Measurements from ENCODE around the gene SPTBN1. TPM values are rescaled to one million over a fixed set of nuclear protein-coding genes. Genes with fewer than 3 reads are reported as not detected.
A peak's percentile ranks its signal among the peaks of the same experiment; 100 is the strongest.

SPTBN1 gene
- total and polyA plus RNA-seq, 5 donors from 2014 or later, result 10.0 to 182 (median 19.6) TPM

DNA sequence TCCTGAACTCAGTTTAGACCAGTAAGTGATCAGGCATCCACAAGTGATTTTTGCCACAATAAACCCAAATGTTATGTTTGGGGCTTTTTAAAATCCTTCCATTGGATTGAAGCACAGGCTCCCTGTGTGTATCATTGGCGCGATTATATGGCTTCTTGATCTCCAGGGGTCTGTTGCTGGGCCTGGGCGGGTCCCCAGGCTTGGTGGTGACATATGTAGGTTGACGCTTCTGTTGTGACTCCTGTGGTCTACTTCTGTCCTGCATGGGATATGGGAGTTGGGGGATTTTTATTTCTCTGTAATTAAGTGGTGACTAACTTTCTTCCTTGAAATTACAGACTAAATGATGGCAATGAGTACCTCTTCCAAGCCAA, 211.1 kb downstream of the SPTBN1 start:
- H3K9me3 ChIP-seq (ENCODE audit: control insufficient read depth in 2 of 2, low read length in 2 of 2), result no peaks in the 10 kb centered on the region
- ATAC-seq (ENCODE audit: low read depth in 2 of 2) (no peak), DNase-seq (no peak)
- H3K27ac ChIP-seq (ENCODE audit: insufficient read depth, low read length, poor library complexity, severe bottlenecking), result no peak overlapping the region
- Mint-ChIP-seq H3K4me3 (no peak overlapping the region), H3K27ac (peak overlapping the region; percentile 10 to 89 (median 26)), H3K27me3 (no peaks in the 10 kb centered on the region), H3K9me3 (no peaks in the 10 kb centered on the region), H3K4me1 (peaks cover 0 to 8% (median 4%) of the 10 kb centered on the region in 4 donors), H3K36me3 (peaks cover 67% of the 10 kb centered on the region)
- peaks cover 78% of the 10 kb centered on the region for H3K36me3 ChIP-seq (ENCODE audit: control insufficient read depth, insufficient read depth, low read length)
- H3K4me3 ChIP-seq (ENCODE audit: low read depth, low read length), result no peak overlapping the region
- no peaks in the 10 kb centered on the region for H3K27me3 ChIP-seq (ENCODE audit: control insufficient read depth, insufficient read depth, low read length)
- no peaks in the 10 kb centered on the region for H3K4me1 ChIP-seq (ENCODE audit: control insufficient read depth, insufficient read depth, low read length, poor library complexity, severe bottlenecking)

DNA sequence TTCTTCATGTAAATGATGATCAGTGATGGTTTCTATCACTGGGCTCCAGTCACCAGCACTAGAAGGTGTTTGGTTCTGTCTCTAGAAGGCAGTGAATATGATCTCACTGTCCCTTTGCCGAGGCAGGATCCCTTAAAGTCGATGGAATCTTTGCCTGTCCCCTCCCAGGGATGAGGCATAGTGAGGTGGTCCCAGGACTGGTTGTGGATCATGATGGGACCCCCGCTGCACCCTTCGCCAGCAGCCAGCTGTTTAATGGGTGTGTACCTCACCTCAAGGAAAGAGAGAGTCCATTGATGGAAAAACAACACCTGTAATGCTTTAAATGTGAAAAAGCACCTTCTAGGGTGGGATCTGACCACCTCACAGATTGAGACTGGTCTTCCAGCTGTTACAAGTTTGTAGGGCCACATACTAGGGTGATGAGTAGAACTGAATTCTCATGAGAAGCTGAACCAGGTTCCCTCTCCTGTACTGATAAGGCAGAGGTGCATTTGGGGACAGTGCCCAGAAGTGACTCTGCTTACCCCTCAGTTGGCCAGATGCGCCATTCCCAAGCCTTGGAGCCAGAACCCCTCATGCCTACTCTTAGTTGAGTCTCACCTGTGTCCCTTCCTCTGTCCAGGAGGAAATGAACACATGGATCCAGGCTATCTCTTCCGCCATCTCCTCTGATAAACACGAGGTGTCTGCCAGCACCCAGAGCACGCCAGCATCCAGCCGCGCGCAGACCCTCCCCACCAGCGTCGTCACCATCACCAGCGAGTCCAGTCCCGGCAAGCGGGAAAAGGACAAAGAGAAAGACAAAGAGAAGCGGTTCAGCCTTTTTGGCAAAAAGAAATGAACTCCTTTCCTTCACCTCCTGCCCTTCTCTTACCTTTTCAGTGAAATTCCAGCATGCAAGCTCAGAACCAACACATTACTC, 211.9 kb downstream of the SPTBN1 start:
- Mint-ChIP-seq H3K27ac (peak overlapping the region in 2 of 3 donors; percentile 57 to 89), H3K36me3 (peaks cover 59% of the 10 kb centered on the region), H3K4me1 (peaks cover 0 to 7% (median 4%) of the 10 kb centered on the region in 4 donors), H3K4me3 (no peak overlapping the region), H3K27me3 (no peaks in the 10 kb centered on the region), H3K9me3 (no peaks in the 10 kb centered on the region)
- no peak for DNase-seq
- no peak overlapping the region for H3K4me3 ChIP-seq (ENCODE audit: low read depth, low read length)
- H3K36me3 ChIP-seq (ENCODE audit: control insufficient read depth, insufficient read depth, low read length), result peaks cover 70% of the 10 kb centered on the region
- no peaks in the 10 kb centered on the region for H3K4me1 ChIP-seq (ENCODE audit: control insufficient read depth, insufficient read depth, low read length, poor library complexity, severe bottlenecking)
- no peak overlapping the region for H3K27ac ChIP-seq (ENCODE audit: insufficient read depth, low read length, poor library complexity, severe bottlenecking)
- no peak for ATAC-seq (ENCODE audit: low read depth in 2 of 2)
- no peaks in the 10 kb centered on the region for H3K9me3 ChIP-seq (ENCODE audit: control insufficient read depth in 2 of 2, low read length in 2 of 2)
- H3K27me3 ChIP-seq (ENCODE audit: control insufficient read depth, insufficient read depth, low read length), result no peaks in the 10 kb centered on the region

DNA sequence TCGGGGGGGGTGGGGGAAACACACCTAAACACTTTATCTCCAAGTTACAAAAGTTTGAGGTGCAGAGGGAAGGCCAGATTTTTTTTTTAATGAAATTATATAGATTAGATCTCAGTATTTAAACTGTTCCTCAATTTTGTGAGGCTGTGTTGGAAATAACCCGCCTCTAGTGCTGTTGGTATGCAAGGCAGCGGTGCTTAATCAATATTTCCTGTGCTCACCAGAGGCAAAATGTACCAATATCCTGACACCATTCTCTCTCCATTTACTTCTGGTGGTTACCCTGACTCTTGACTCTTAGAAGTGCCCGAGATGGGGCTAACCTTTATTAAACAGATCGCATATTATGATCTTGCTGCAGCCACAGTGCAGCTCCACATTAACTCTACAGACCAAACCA, 212.6 kb downstream of the SPTBN1 start:
- Histone ChIP-seq H3K27me3 (ENCODE audit: control insufficient read depth, insufficient read depth, low read length) (no peaks in the 10 kb centered on the region), H3K27ac (ENCODE audit: insufficient read depth, low read length, poor library complexity, severe bottlenecking) (no peak overlapping the region), H3K36me3 (ENCODE audit: control insufficient read depth, insufficient read depth, low read length) (peaks cover 63% of the 10 kb centered on the region), H3K4me1 (ENCODE audit: control insufficient read depth, insufficient read depth, low read length, poor library complexity, severe bottlenecking) (peaks cover 4% of the 10 kb centered on the region), H3K9me3 (ENCODE audit: control insufficient read depth in 2 of 2, low read length in 2 of 2) (no peaks in the 10 kb centered on the region), H3K4me3 (ENCODE audit: low read depth, low read length) (no peak overlapping the region)
- ATAC-seq (ENCODE audit: low read depth in 2 of 2) (no peak), DNase-seq (no peak)
- Mint-ChIP-seq H3K27me3 (peaks cover under 1% of the 10 kb centered on the region), H3K27ac (no peak overlapping the region), H3K36me3 (peaks cover 56% of the 10 kb centered on the region), H3K9me3 (no peaks in the 10 kb centered on the region), H3K4me3 (peak overlapping the region in 1 of 4 donors; percentile 27), H3K4me1 (peaks cover 4 to 14% (median 7%) of the 10 kb centered on the region in 4 donors)

DNA sequence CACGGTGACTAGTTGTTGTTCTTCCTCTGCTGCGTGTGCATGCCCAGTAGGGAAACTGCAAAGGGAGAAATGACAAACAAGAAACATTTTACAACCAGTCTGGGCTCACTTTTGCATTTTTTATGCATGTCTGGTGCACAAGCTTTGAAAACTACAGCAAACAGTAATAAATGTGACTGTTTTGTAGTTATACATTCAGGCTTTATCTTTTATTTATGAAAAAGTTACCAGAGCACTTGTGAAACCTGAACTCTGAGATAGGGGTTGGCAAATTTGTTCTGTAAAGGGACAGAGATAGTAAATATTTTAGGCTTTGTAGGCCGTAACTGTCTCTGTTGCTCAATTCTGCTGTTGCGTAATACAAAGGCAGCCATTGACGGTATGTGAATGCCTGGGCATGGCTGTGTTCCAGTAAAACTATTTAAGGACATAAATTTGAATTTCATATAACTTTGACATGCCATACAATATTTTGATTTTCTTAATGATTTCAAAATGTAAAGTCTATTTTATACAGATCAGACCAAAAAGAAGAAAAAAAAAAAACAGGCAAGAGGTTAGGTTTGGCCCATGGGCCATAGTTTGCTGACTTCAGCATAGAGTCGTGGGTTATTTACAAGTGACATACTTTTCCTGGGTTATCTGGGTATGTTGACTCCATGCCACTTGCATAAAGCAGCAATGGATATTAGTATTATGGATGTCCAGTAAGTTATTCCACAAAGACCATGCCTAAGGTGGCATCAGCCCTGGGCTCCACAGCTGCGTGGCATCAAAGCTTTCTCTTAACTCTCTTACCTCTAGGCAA, 213.8 kb downstream of the SPTBN1 start:
- Histone ChIP-seq H3K36me3 (ENCODE audit: control insufficient read depth, insufficient read depth, low read length) (peaks cover 52% of the 10 kb centered on the region), H3K4me1 (ENCODE audit: control insufficient read depth, insufficient read depth, low read length, poor library complexity, severe bottlenecking) (peaks cover 4% of the 10 kb centered on the region), H3K9me3 (ENCODE audit: control insufficient read depth in 2 of 2, low read length in 2 of 2) (no peaks in the 10 kb centered on the region), H3K4me3 (ENCODE audit: low read depth, low read length) (no peak overlapping the region), H3K27me3 (ENCODE audit: control insufficient read depth, insufficient read depth, low read length) (no peaks in the 10 kb centered on the region), H3K27ac (ENCODE audit: insufficient read depth, low read length, poor library complexity, severe bottlenecking) (no peak overlapping the region)
- DNase-seq (no peak), ATAC-seq (ENCODE audit: low read depth in 2 of 2) (no peak)
- peaks cover 0 to 1% (median 0%) of the 10 kb centered on the region in 7 donors for H3K9me3 Mint-ChIP-seq
- H3K27ac Mint-ChIP-seq, result no peak overlapping the region
- H3K36me3 Mint-ChIP-seq, result peaks cover 45% of the 10 kb centered on the region
- peaks cover 4 to 14% (median 7%) of the 10 kb centered on the region in 4 donors for H3K4me1 Mint-ChIP-seq
- H3K4me3 Mint-ChIP-seq, result no peak overlapping the region
- H3K27me3 Mint-ChIP-seq, result peaks cover 7% of the 10 kb centered on the region

DNA sequence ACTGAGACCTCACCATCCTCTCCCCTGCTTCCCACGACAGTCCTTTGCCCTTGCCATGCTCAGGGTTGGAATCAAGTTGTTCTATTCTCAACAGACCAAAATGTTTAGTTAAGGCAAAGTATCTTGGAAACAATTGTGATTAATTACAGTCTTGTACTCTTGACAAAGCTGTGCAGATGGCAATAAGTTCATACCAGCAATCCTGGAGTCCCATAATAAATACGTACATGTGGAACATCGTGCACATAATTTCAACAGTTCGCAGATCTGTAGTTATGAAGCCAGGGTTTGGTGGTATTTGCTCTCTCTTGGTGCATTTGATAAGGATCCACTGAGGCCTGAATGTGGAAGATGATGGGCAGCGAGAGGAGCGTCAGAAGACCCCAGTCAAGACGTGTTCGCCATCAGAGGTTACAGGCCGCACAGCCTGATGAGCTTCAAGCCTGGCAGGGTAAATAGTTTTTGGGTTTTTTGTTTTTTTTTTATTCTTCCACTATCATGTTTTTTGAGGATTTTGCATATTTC, 214.4 kb downstream of the SPTBN1 start:
- Histone ChIP-seq H3K27me3 (ENCODE audit: control insufficient read depth, insufficient read depth, low read length) (no peaks in the 10 kb centered on the region), H3K4me1 (ENCODE audit: control insufficient read depth, insufficient read depth, low read length, poor library complexity, severe bottlenecking) (peaks cover 4% of the 10 kb centered on the region), H3K4me3 (ENCODE audit: low read depth, low read length) (no peak overlapping the region), H3K9me3 (ENCODE audit: control insufficient read depth in 2 of 2, low read length in 2 of 2) (no peaks in the 10 kb centered on the region), H3K36me3 (ENCODE audit: control insufficient read depth, insufficient read depth, low read length) (peaks cover 48% of the 10 kb centered on the region), H3K27ac (ENCODE audit: insufficient read depth, low read length, poor library complexity, severe bottlenecking) (no peak overlapping the region)
- no peak overlapping the region for H3K27ac Mint-ChIP-seq
- H3K4me3 Mint-ChIP-seq, result no peak overlapping the region
- DNase-seq (no peak), ATAC-seq (ENCODE audit: low read depth in 2 of 2) (no peak)
- H3K9me3 Mint-ChIP-seq, result peaks cover 0 to 1% (median 0%) of the 10 kb centered on the region in 7 donors
- peaks cover 7% of the 10 kb centered on the region for H3K27me3 Mint-ChIP-seq
- H3K36me3 Mint-ChIP-seq, result peaks cover 38% of the 10 kb centered on the region
- H3K4me1 Mint-ChIP-seq, result peaks cover 4 to 11% (median 5%) of the 10 kb centered on the region in 4 donors

DNA sequence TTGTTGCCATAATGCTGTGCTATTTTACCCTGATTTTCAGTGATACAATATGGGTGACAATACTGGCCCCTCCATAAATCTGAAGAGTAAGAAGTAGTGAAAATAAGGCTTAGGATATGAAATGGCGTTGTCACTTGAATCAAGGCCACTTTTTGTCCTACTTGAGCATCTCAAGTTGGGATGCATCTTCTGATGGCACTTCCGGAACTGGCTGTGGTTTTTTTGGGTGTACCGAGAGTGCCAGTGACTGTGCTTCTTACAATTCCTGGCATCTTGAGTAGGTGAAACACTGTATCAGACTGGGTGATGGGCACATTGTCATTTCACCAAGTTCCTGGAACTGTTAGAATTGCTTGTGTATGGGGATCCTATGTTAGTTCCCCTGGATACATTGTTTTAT, 214.9 kb downstream of the SPTBN1 start:
- Mint-ChIP-seq H3K36me3 (peaks cover 36% of the 10 kb centered on the region), H3K27me3 (peaks cover 7% of the 10 kb centered on the region), H3K9me3 (peaks cover 0 to 1% (median 0%) of the 10 kb centered on the region in 7 donors), H3K27ac (no peak overlapping the region), H3K4me1 (peaks cover 4 to 10% (median 5%) of the 10 kb centered on the region in 4 donors), H3K4me3 (no peak overlapping the region)
- Histone ChIP-seq H3K27me3 (ENCODE audit: control insufficient read depth, insufficient read depth, low read length) (no peaks in the 10 kb centered on the region), H3K9me3 (ENCODE audit: control insufficient read depth in 2 of 2, low read length in 2 of 2) (no peaks in the 10 kb centered on the region), H3K27ac (ENCODE audit: insufficient read depth, low read length, poor library complexity, severe bottlenecking) (no peak overlapping the region), H3K36me3 (ENCODE audit: control insufficient read depth, insufficient read depth, low read length) (peaks cover 45% of the 10 kb centered on the region), H3K4me3 (ENCODE audit: low read depth, low read length) (no peak overlapping the region), H3K4me1 (ENCODE audit: control insufficient read depth, insufficient read depth, low read length, poor library complexity, severe bottlenecking) (peaks cover 4% of the 10 kb centered on the region)
- DNase-seq, result no peak
- no peak for ATAC-seq (ENCODE audit: low read depth in 2 of 2)

DNA sequence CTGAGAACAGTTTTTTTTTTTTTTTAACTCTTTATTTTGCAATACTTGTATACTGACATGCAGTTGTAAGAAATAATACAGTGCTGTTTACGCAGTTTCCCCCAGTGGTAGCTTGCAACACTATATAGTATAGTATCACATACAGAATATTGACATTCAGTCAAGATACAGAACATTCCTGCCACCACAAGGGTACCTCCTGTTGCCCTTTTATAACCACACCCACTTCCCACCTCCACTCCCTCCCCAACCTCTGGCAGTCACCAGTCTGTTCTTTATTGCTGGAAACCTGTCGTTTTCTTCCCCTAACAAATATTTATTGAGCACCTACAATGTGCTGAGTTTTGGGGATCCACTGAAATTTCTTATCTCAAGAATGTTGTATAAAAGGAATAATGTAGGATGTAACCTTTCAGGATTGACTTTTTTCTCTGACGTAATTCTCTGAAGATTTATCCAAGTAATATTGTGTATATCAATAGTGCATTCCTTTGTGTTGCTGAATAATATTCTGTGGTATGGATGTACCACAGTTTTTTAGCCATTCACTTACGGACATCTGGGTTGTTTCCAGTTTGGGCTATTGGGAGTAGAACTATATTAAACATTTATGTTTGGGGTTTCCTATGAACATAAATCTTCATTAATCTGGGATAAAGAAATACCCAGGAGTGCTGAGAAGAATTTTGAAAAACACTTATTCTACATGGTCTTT, 215.9 kb downstream of the SPTBN1 start:
- Mint-ChIP-seq H3K27me3 (peaks cover 7% of the 10 kb centered on the region), H3K9me3 (peaks cover 0 to 1% (median 0%) of the 10 kb centered on the region in 7 donors), H3K27ac (no peak overlapping the region), H3K36me3 (peaks cover 26% of the 10 kb centered on the region), H3K4me1 (peaks cover 4 to 10% (median 6%) of the 10 kb centered on the region in 4 donors), H3K4me3 (no peak overlapping the region)
- H3K4me3 ChIP-seq (ENCODE audit: low read depth, low read length), result no peak overlapping the region
- H3K27ac ChIP-seq (ENCODE audit: insufficient read depth, low read length, poor library complexity, severe bottlenecking), result no peak overlapping the region
- DNase-seq, result no peak
- ATAC-seq (ENCODE audit: low read depth in 2 of 2), result no peak
- H3K9me3 ChIP-seq (ENCODE audit: control insufficient read depth in 2 of 2, low read length in 2 of 2), result no peaks in the 10 kb centered on the region
- peaks cover 35% of the 10 kb centered on the region for H3K36me3 ChIP-seq (ENCODE audit: control insufficient read depth, insufficient read depth, low read length)
- peaks cover 4% of the 10 kb centered on the region for H3K4me1 ChIP-seq (ENCODE audit: control insufficient read depth, insufficient read depth, low read length, poor library complexity, severe bottlenecking)
- peaks cover 3% of the 10 kb centered on the region for H3K27me3 ChIP-seq (ENCODE audit: control insufficient read depth, insufficient read depth, low read length)

Measured in CD4-positive, CD25-positive, alpha-beta regulatory T cell (primary cell).